ENCODE measurements around the gene ABCC6.
A peak's percentile ranks its signal among the peaks of the same experiment; 100 is the strongest.
"Not testable (repeated sequence)": the region's sequence is repeated elsewhere in the genome, so short reads cannot be mapped to it uniquely, and the experiment has no call there.

The ABCC6 gene

DNA sequence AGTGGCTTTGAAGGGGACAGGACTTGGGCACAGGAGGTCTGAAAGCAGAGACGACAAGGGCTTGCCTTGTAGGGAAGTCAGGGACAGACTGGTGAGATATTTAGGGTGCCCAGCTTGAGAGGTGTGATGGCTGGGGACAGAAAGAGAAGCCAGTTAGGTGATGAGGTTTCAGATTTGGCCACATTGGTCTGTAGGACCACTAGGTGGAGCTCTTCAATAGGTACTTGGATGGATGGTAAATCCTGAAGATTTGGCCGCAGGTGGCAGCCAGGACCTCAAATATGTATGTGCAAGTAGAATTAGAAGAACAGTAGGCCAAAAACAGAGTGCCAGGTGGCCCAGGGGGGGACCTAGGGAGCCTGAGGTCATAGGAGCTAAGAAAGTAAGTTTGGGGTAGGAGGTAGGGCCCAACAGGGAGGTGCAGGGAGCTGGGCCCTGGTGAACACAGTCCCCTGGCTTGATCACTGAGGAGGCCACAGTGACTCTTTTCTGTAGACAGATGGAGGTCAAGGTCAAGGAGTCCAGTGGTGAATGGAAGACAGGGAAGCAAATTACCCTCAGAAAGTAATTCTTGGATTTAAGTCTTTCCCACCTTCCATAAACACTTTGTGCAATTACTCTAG, 34.1 kb upstream of the ABCC6 start:
- H3K4me3 ChIP-seq (ENCODE audit: low read depth, low read length); H3K27ac ChIP-seq (ENCODE audit: extremely low read depth, low read depth, low read length); H3K36me3 ChIP-seq (ENCODE audit: control insufficient read depth in 2 of 2, insufficient read depth in 1 of 2, low read length in 2 of 2); H3K4me1 ChIP-seq (ENCODE audit: control insufficient read depth, insufficient read depth, low read length); CTCF ChIA-PET; POLR2A ChIA-PET; H3K9me3 ChIP-seq (ENCODE audit: control insufficient read depth, insufficient read depth, low read depth, low read length): not testable (repeated sequence)
- TF ChIP-seq SCRT2 (tag by site-specific recombination; IDR thresholded peaks at IDR 0.05): 0 out of 2 replicates have a peak, but pooled peaks have one; percentile 17

DNA sequence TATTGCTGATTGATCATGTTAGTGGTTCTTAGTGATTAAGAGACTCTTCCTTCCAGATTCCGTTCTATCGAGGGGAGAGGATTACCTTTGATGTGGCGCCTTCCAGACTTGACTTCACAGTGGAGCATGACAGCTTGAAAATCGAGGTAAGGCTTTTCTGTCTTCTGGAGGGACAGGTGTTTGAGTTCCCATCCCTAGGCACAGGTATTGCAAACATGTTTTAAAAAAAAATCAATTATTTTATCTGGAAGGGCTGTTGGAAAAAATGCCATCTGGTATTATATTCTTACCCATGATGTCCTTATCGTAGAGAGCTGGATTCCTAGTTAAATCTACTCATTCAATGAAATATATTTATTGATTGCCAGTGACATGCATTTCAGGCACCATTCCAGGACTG, 29.1 kb upstream of the ABCC6 start:
- CTCF ChIA-PET; H3K27ac ChIP-seq (ENCODE audit: extremely low read depth, low read depth, low read length); H3K4me3 ChIP-seq (ENCODE audit: low read depth, low read length); H3K9me3 ChIP-seq (ENCODE audit: control insufficient read depth, insufficient read depth, low read depth, low read length); POLR2A ChIA-PET; H3K36me3 ChIP-seq (ENCODE audit: control insufficient read depth in 2 of 2, insufficient read depth in 1 of 2, low read length in 2 of 2); H3K4me1 ChIP-seq (ENCODE audit: control insufficient read depth, insufficient read depth, low read length): not testable (repeated sequence)

DNA sequence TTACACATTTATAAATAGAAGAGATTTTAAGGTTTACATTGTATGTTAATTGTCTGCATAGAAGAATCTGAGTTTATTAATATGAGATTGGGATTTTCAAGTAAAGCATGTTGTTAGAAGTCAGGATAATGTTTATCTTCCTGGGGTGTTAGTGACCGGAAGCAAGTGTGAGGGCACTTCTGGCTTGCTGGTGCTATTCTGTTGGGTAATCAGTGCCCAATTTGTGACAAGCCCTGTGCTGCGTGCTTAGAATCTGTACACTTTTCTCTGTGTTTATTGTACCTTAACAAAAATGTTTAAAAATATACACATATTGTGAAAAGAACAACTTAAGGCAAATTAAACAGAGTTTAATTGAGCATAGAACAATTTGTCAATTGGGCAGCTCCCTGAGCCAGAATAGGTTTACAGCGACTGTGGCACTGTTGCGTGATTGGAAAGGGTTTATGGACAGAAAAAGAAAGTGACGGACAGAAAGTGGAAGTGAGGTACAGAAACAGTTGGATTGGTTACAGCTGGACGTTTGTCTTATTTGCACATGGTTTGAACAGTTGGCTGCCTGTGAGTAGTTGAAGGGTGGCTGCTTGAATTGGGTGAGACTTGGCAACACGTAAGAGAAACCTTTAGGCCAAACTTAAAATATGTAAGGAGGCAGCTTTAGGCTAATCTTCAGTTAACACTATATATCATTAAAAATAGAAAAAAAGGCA, 26.5 kb upstream of the ABCC6 start:
- POLR2A ChIA-PET; H3K36me3 ChIP-seq (ENCODE audit: control insufficient read depth in 2 of 2, insufficient read depth in 1 of 2, low read length in 2 of 2); H3K9me3 ChIP-seq (ENCODE audit: control insufficient read depth, insufficient read depth, low read depth, low read length); H3K4me3 ChIP-seq (ENCODE audit: low read depth, low read length); CTCF ChIA-PET; H3K4me1 ChIP-seq (ENCODE audit: control insufficient read depth, insufficient read depth, low read length); H3K27ac ChIP-seq (ENCODE audit: extremely low read depth, low read depth, low read length): not testable (repeated sequence)

DNA sequence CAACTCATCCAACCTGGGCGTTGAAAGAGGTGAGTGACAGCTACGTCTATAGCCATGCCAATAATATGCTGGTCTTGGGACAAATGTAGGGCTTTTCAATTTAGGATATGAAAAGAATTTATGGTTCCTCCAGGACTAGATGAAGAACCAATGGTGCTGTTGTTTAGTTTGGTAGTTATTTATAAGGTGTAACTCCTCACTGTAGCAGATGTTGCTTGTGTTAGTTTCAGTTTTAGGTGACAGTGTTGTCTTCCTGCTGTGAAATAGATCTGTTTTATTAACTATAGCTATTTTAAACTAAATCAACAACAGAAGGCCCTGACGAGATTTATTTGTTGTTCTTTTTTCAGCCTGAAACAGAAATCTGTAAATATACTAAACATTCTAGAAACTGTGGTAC, 24.1 kb upstream of the ABCC6 start:
- H3K36me3 ChIP-seq (ENCODE audit: control insufficient read depth in 2 of 2, insufficient read depth in 1 of 2, low read length in 2 of 2); POLR2A ChIA-PET; CTCF ChIA-PET; H3K4me1 ChIP-seq (ENCODE audit: control insufficient read depth, insufficient read depth, low read length); H3K27ac ChIP-seq (ENCODE audit: extremely low read depth, low read depth, low read length); H3K4me3 ChIP-seq (ENCODE audit: low read depth, low read length); H3K9me3 ChIP-seq (ENCODE audit: control insufficient read depth, insufficient read depth, low read depth, low read length): not testable (repeated sequence)

DNA sequence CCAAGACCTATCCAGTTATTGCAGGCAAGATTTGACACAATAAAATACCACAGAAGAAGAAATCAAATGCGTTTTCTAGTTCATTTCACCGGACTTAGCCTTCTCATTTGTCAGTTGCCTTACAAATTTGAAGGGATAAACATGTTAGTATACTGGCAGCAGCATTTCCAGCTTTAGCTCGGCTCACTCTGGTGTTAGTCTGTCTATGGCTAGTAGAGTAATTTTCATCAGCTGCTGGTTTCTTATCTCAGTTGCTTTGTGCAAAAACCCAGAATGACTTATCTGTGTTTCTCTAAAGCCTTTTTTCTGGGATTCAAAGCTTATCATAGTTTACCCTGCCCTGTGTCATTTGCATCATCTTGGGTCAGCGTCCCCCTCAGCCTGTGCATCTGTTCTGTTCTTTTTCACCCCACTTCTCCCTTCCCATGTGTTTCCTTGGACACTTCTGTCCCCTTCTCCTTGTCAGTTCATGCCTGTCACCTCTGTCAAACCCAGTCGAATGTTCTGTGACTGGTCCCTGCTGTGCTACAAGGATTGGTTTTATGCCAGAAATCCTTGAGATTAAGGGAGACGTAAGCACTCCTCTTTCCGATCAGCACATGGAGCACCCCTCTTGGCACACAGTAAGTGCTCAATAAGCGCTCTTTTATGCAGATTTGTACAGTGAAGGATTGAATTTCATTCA, 23.4 kb upstream of the ABCC6 start:
- H3K4me1 ChIP-seq (ENCODE audit: control insufficient read depth, insufficient read depth, low read length); H3K27ac ChIP-seq (ENCODE audit: extremely low read depth, low read depth, low read length); CTCF ChIA-PET; POLR2A ChIA-PET; H3K4me3 ChIP-seq (ENCODE audit: low read depth, low read length); H3K9me3 ChIP-seq (ENCODE audit: control insufficient read depth, insufficient read depth, low read depth, low read length); H3K36me3 ChIP-seq (ENCODE audit: control insufficient read depth in 2 of 2, insufficient read depth in 1 of 2, low read length in 2 of 2): not testable (repeated sequence)

DNA sequence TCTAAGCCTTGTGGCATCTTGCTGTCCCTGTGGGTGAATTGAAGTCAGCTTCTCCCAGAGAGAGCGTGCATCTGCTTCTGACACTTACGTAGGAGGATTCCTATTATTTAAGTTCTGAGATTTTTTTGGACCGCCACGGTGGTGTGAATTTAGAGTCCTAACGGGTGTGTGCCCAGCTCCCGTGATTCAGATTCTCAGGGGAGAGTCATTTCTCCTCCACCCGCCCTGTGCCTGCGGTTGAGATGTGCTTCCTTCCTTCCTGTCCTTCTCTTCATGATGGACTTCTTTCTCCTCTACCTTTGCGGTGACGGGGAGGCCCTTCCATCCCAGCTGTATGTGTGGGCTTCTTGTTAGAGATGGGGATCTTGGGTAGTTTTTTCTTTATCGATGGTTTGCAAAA, 20.6 kb upstream of the ABCC6 start:
- H3K4me1 ChIP-seq (ENCODE audit: control insufficient read depth, insufficient read depth, low read length); POLR2A ChIA-PET; H3K4me3 ChIP-seq (ENCODE audit: low read depth, low read length); H3K27ac ChIP-seq (ENCODE audit: extremely low read depth, low read depth, low read length); H3K36me3 ChIP-seq (ENCODE audit: control insufficient read depth in 2 of 2, insufficient read depth in 1 of 2, low read length in 2 of 2); H3K9me3 ChIP-seq (ENCODE audit: control insufficient read depth, insufficient read depth, low read depth, low read length); CTCF ChIA-PET: not testable (repeated sequence)

DNA sequence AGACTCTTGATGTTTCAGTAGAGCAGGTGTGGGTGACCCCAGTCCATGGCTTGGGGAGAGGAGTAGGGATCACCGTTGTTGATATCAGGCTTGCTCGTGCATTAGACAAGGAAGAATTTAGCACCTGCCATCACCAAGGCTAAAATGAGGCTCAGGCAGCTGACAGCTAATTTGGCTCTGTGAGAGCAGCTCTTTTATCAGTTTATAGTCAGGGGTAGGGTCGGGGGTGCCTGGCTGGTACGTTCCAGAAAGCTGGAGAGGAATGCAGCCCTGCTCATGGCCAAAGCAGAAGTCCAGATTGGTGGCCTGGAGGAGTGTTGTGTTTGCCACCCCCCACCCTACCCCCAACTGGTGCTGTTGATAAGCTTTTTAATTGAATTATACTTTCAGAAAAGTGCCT, 17.4 kb upstream of the ABCC6 start:
- POLR2A ChIA-PET; H3K4me3 ChIP-seq (ENCODE audit: low read depth, low read length); H3K27ac ChIP-seq (ENCODE audit: extremely low read depth, low read depth, low read length); H3K9me3 ChIP-seq (ENCODE audit: control insufficient read depth, insufficient read depth, low read depth, low read length); H3K4me1 ChIP-seq (ENCODE audit: control insufficient read depth, insufficient read depth, low read length); CTCF ChIA-PET; H3K36me3 ChIP-seq (ENCODE audit: control insufficient read depth in 2 of 2, insufficient read depth in 1 of 2, low read length in 2 of 2): not testable (repeated sequence)

DNA sequence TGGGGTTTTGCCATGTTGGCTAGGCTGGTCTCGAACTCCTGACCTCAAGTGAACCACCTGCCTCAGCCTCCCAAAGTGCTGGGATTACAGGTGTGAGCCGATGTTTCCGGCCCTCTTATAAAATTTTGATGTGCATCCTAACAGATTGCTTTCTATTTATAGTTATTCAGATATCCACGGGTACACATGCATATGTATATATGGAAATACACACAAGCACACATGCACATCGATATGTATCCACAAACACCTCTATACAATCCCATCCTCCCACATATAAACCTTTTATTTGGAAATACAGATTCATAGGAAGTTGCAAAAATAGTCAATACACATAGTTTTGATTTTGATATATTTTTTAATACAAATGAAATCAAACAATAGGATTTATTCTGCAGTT, 14.4 kb upstream of the ABCC6 start:
- POLR2A ChIA-PET; H3K4me3 ChIP-seq (ENCODE audit: low read depth, low read length); H3K36me3 ChIP-seq (ENCODE audit: control insufficient read depth in 2 of 2, insufficient read depth in 1 of 2, low read length in 2 of 2); CTCF ChIA-PET; H3K27ac ChIP-seq (ENCODE audit: extremely low read depth, low read depth, low read length); H3K9me3 ChIP-seq (ENCODE audit: control insufficient read depth, insufficient read depth, low read depth, low read length); H3K4me1 ChIP-seq (ENCODE audit: control insufficient read depth, insufficient read depth, low read length): not testable (repeated sequence)

DNA sequence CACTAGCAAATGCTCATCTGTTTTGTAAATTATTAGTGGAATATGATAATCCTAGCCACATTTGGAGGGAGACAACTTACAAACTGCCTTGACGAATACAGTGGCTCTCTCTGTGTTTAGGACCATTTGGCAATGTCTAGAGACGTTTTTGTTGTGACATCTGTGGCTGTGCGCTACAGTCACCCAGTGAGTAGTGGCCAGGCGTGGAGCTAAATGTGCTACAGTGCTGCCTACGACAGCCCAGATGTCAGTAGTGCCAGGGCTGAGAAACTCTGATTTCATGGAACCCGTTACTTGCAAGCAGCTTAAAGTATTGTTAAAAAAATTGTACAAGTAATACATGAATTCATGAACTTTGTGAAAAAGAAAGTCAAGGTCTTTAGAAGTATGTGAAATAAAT, 13.8 kb upstream of the ABCC6 start:
- H3K4me3 ChIP-seq (ENCODE audit: low read depth, low read length); H3K9me3 ChIP-seq (ENCODE audit: control insufficient read depth, insufficient read depth, low read depth, low read length); H3K36me3 ChIP-seq (ENCODE audit: control insufficient read depth in 2 of 2, insufficient read depth in 1 of 2, low read length in 2 of 2); CTCF ChIA-PET; H3K4me1 ChIP-seq (ENCODE audit: control insufficient read depth, insufficient read depth, low read length); H3K27ac ChIP-seq (ENCODE audit: extremely low read depth, low read depth, low read length); POLR2A ChIA-PET: not testable (repeated sequence)

DNA sequence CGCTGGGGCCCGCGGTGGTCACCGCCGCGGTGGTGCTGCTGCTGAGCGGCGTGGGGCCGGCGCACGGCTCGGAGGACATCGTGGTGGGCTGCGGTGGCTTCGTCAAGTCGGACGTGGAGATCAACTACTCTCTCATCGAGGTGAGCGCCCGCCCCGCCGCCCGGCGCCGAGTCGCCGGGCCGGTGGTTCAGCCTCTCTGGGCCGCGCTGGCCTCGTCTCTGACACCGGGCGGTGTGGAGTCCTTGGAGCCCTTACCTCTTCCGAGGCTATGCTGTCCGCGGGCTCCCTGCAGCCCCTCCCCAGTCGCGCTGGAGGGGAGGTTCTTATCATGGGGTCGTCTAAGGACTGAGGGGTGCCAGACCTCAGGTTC, 9.4 kb upstream of the ABCC6 start:
- H3K4me3 ChIP-seq (ENCODE audit: low read depth, low read length); H3K9me3 ChIP-seq (ENCODE audit: control insufficient read depth, insufficient read depth, low read depth, low read length); H3K4me1 ChIP-seq (ENCODE audit: control insufficient read depth, insufficient read depth, low read length); H3K27ac ChIP-seq (ENCODE audit: extremely low read depth, low read depth, low read length); H3K36me3 ChIP-seq (ENCODE audit: control insufficient read depth in 2 of 2, insufficient read depth in 1 of 2, low read length in 2 of 2); CTCF ChIA-PET; POLR2A ChIA-PET: not testable (repeated sequence)

DNA sequence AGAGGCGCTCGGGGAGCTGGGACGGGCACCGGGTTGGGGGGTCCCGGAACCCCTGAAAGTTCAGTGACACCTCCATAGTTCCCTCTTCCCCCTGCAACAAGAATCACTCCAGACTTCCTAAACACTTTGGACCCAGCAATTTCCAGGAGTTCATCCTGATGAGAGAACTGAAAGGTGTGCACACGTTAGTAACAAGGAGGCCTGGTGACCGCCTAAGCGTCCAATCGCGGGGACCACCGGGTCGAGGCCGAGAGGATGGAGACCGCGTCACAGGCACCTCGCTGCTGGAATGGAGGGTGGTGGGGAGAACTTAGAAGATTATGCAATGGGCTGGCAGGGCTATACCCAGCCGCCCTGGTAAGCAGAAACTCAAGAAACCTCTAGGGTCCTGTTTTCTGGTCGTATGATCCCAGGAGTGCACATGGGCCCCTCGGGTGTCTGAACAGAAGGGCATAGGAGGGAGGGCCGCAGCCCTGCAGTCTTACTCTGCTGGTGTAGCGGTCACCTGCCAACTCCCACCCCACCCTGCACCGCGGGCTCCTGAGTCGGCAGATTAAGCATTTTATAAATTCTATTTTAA, 458 bp upstream of the ABCC6 start:
- H3K4me3 ChIP-seq (ENCODE audit: low read depth, low read length); H3K4me1 ChIP-seq (ENCODE audit: control insufficient read depth, insufficient read depth, low read length); H3K36me3 ChIP-seq (ENCODE audit: control insufficient read depth in 2 of 2, insufficient read depth in 1 of 2, low read length in 2 of 2); H3K27ac ChIP-seq (ENCODE audit: extremely low read depth, low read depth, low read length); H3K9me3 ChIP-seq (ENCODE audit: control insufficient read depth, insufficient read depth, low read depth, low read length); POLR2A ChIA-PET; CTCF ChIA-PET: not testable (repeated sequence)
